ENCODE data around the gene GP9.

DNA sequence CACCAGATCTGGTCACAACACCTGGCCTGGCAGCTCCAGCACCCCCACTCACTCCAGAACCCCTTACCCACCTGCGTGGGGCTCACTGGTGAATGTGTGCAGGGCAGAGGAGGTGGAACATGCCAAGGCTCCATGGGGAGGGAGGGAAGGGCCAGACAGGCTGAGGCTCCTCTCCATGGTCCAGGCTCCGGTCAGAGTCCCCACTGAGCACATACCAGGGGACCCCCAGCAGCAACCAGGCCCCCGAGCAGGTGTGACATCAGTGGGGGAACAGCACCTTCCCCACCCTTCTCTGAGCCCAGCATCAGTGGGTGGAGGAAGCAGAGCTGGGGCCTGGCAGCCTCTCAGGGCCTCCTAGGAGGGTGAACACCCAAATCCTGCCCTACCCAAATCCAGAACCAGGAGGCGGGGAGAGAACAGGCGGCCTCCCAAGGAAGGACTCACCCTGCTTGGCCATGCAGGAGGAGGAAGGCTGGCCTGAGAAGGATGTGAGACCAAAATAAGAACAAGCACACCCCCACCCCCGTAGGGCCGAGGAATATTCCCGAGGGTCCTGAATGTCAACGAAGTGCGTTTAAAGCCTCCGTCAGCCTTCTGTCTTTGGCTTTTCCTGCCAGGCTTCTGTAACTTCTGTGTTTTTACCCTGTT, 1.1 kb upstream of the GP9 start:
- TF ChIP-seq CTCF (IDR thresholded peaks at IDR 0.05; ENCODE audit: low read depth, low read length) = no peak
- no peak for TF ChIP-seq POLR2A (IDR thresholded peaks at IDR 0.05; ENCODE audit: extremely low read depth, insufficient read length)
- TF ChIP-seq MYC (IDR thresholded peaks at IDR 0.05; ENCODE audit: low read depth, low read length) = no peak
